Measurements from ENCODE around the gene PRM3. TPM values are rescaled to one million over a fixed set of nuclear protein-coding genes. Genes with fewer than 3 reads are reported as not detected.

PRM3 gene
- total RNA-seq, 4 donors from 2014 or later = not detected

DNA sequence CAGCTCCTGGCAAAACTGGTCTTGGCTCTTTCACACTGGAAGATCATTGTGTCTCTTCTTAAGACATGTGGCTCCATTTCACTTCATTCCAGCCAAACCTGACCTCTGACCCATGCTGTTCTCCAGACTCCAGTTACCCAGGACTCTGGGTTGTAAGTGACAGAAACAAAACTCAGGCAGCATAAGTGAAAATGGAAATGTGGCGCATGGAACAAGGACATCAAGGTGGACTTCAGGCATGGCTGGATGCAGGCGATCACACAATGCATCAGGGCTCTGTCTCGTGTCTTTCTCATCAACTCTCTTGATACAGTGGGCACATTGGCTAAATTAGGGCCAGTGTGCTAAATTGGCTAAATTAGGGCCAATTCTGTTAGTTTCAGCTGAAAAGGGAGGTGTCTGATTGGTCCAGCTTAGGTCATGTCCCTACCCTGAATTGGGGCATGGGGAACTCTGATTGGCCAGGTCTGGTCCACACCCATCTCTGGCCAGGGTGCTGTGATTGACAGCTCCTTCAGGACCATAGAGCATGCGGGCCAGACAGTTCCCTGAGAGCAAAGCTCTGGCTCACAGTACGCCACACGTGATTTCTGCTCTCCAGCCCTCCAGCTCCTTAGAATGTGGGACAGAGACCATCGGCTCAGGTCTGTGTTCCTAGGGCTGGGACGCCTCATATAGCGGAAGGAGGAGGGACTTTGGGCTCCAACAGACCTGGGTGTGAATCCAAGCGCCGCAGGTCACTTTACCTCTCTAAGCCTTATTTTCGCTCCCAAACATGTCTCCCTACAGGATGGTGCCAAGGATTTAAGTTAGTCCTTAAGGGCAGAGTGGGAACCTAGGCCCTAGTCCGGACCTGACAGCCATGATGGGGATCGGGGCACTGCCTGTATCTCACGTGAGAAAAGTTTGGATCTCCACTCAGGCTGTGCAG is 34.9 kb downstream of the PRM3 start:
- H3K36me3 ChIP-seq = no peaks in the 10 kb centered on the region
- intact Hi-C loops (cut with DNase I; ENCODE audit: low total_unique reads) = no loop called here
- DNase-seq = no peak
- in situ Hi-C loops (cut with MboI; ENCODE audit: low pct_ligation_motif_present in 1 of 4, low pct_unique_long_range_greater_than_20kb in 1 of 4, low sequenced_read_pairs in 3 of 4) = no loop called here
- H3K4me1 ChIP-seq = peaks cover 0 to 5% (median 2%) of the 10 kb centered on the region in 4 donors
- 96 to 100% methylated on average over 1 to 15 of the region's 15 CpGs for WGBS, 2 donors (ENCODE audit: low coverage in 1 of 2)
- no peak overlapping the region for H3K4me3 ChIP-seq
- no peaks in the 10 kb centered on the region for H3K9me3 ChIP-seq
- no peaks in the 10 kb centered on the region for H3K27me3 ChIP-seq
- no peak for TF ChIP-seq CTCF (IDR thresholded peaks at IDR 0.05)
- TF ChIP-seq POLR2A (IDR thresholded peaks at IDR 0.05) = no peak
- no peak for TF ChIP-seq POLR2AphosphoS5 (IDR thresholded peaks at IDR 0.05)
- no peak overlapping the region for H3K27ac ChIP-seq

GRCh38 chr16:11236461-11237254 is 36.8 kb downstream of the PRM3 start:
- DNase-seq = no peak
- intact Hi-C loops (cut with DNase I; ENCODE audit: low total_unique reads) (no loop called here), in situ Hi-C loops (cut with MboI; ENCODE audit: low pct_ligation_motif_present in 1 of 4, low pct_unique_long_range_greater_than_20kb in 1 of 4, low sequenced_read_pairs in 3 of 4) (no loop called here)
- Histone ChIP-seq H3K27ac (no peak overlapping the region), H3K27me3 (no peaks in the 10 kb centered on the region), H3K9me3 (no peaks in the 10 kb centered on the region), H3K36me3 (no peaks in the 10 kb centered on the region), H3K4me1 (peaks cover 0 to 10% (median 4%) of the 10 kb centered on the region in 4 donors), H3K4me3 (no peak overlapping the region)
- 81 to 94% methylated on average over 2 to 10 of the region's 10 CpGs for WGBS, 2 donors (ENCODE audit: low coverage in 1 of 2)
- no peak for TF ChIP-seq CTCF (IDR thresholded peaks at IDR 0.05)

GRCh38 chr16:11235703-11235991 is 37.8 kb downstream of the PRM3 start:
- Histone ChIP-seq H3K27ac (no peak overlapping the region), H3K4me1 (peaks cover 0 to 11% (median 5%) of the 10 kb centered on the region in 4 donors), H3K9me3 (no peaks in the 10 kb centered on the region), H3K36me3 (no peaks in the 10 kb centered on the region), H3K4me3 (no peak overlapping the region), H3K27me3 (no peaks in the 10 kb centered on the region)
- intact Hi-C loops (cut with DNase I; ENCODE audit: low total_unique reads) (no loop called here), in situ Hi-C loops (cut with MboI; ENCODE audit: low pct_ligation_motif_present in 1 of 4, low pct_unique_long_range_greater_than_20kb in 1 of 4, low sequenced_read_pairs in 3 of 4) (no loop called here)
- 62 to 75% methylated on average over 1 to 5 of the region's 5 CpGs for WGBS, 2 donors (ENCODE audit: low coverage in 1 of 2)
- DNase-seq = peak; percentile 43
- TF ChIP-seq EP300 (IDR thresholded peaks at IDR 0.05; ENCODE audit: low read depth) (no peak), POLR2AphosphoS5 (IDR thresholded peaks at IDR 0.05) (no peak), CTCF (IDR thresholded peaks at IDR 0.05) (no peak), POLR2A (IDR thresholded peaks at IDR 0.05) (no peak)

DNA sequence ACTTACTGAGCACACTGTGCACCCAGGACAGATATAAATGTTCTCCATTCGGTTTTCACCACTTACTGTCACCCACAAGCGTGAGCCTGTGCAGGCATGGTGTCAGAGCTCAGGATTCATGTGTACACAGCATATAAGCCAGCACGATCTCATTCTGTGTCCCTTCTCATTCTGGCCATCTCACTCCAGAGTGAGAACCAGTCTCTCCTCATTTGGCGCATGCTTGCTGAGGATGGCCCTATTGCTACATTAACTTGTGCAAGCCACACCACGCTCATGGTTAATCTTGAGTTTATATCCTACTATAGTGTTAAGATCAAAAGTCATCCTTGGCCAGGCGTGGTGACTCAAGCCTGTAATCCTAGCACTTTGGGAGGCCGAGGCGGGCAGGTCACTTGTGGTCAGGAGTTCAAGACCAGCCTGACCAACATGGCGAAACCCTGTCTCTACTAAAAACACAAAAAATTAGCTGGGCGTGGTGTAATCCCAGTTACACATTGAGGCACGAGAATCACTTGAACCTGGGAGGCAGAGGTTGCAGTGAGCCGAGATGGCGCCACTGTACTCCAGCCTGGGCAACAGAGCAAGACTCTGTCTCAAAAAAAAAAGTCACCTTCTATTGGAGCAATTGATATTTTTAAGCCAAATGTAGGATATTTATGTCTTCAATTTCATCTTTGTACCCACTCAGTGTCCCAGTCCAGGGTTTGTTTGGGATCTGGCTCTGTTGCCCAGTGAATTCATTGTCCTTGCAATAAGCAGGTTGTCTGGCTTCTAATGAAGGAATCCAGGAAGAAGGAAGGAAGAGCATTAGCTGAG is 38.3 kb downstream of the PRM3 start:
- H3K27ac ChIP-seq = peak overlapping the region in 1 of 4 donors; percentile 41
- H3K27me3 ChIP-seq = no peaks in the 10 kb centered on the region
- DNase-seq = no peak
- no peak overlapping the region for H3K4me3 ChIP-seq
- H3K36me3 ChIP-seq = no peaks in the 10 kb centered on the region
- peaks cover 0 to 11% (median 5%) of the 10 kb centered on the region in 4 donors for H3K4me1 ChIP-seq
- WGBS, 2 donors (ENCODE audit: low coverage in 1 of 2) = 84 to 85% methylated on average over 6 to 13 of the region's 13 CpGs
- in situ Hi-C loops (cut with MboI; ENCODE audit: low pct_ligation_motif_present in 1 of 4, low pct_unique_long_range_greater_than_20kb in 1 of 4, low sequenced_read_pairs in 3 of 4) = no loop called here
- intact Hi-C loops (cut with DNase I; ENCODE audit: low total_unique reads) = no loop called here
- TF ChIP-seq CTCF (IDR thresholded peaks at IDR 0.05) (no peak), EP300 (IDR thresholded peaks at IDR 0.05; ENCODE audit: low read depth) (no peak), POLR2AphosphoS5 (IDR thresholded peaks at IDR 0.05) (no peak), POLR2A (IDR thresholded peaks at IDR 0.05) (peak; percentile 14)
- no peaks in the 10 kb centered on the region for H3K9me3 ChIP-seq
